ENCODE results near the gene MAPK9.

DNA sequence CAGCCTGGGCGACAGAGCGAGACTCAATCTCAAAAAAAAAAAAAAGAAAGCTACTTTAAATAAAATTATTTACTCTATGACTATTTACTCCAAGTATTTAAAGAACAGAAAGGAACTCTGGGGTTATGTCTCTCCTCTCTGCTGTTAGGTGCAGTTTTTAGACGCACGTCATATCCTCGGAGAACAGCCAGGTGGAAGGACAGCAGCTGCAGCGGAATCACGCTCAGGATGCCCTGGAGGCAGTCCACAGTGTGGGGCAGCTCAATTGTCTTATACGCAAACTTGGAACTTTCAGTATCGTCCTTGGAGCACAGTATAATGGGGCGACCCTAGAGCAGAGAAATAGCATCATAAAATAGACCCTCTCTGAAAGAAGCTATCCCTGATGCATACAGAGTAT is 10.4 kb upstream of the MAPK9 start:
- TF ChIP-seq TAF1 (IDR thresholded peaks at IDR 0.05; ENCODE audit: borderline replicate concordance, insufficient read depth, low read length) (no peak), FOXP2 (optimal IDR thresholded peaks at IDR 0.05; ENCODE audit: borderline replicate concordance, extremely low read depth, extremely low read length, insufficient read depth) (no peak)

Measured in PFSK-1 (cell line).